Stimulated activated CD8-positive, alpha-beta memory T cell treated with anti-CD3 and anti-CD28 coated beads, Interleukin-15, amount 100 ng/mL, for 4 hours (primary cell): Measurements from ENCODE around the gene CLP1.

Source experiments
- DNase-seq, 2 donors: peaks; one replicate each; pipeline ENCODE4 v3.0.0-alpha.2; 2020; ENCODE audit warnings: low read depth in 2 of 2

CLP1 gene

GRCh38 chr11:57657194-57658022 lies at the start of gene CLP1:
CLP1 (plus strand) TSS chr11:57657762; CDS start chr11:57659477, 1,715 bp downstream.
- DNase-seq, result peak; percentile 97 to 99

DNA sequence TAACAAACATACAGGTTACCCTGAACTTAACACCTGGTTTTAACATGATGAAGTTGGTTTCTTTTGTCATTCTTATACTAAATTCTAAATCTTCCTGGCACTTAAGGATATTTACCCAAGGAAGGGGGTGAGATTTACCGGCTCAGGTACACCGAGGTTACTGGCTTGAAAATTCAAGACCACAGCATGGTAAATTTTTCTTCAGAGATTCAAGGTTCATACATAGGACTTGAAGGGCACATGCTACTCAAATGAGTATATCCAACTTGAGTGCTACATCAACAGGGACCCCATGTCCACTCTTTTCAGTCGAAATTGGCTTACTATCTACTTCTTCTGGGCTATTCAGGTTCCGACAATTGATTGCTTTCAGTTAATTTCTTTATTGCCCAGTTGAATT lies 47.4 kb upstream of the CLP1 start:
- DNase-seq, result no peak

DNA sequence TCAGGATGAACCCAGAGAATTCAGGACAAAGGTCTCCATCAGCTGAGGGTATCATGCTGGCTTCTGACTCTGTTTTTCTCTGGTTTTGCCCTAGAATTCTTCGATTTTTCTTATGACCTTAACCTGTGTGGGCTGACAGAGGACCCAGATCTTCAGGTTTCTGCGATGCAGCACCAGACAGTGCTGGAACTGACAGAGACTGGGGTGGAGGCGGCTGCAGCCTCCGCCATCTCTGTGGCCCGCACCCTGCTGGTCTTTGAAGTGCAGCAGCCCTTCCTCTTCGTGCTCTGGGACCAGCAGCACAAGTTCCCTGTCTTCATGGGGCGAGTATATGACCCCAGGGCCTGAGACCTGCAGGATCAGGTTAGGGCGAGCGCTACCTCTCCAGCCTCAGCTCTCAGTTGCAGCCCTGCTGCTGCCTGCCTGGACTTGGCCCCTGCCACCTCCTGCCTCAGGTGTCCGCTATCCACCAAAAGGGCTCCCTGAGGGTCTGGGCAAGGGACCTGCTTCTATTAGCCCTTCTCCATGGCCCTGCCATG lies 43.3 kb upstream of the CLP1 start:
- DNase-seq, result no peak

DNA sequence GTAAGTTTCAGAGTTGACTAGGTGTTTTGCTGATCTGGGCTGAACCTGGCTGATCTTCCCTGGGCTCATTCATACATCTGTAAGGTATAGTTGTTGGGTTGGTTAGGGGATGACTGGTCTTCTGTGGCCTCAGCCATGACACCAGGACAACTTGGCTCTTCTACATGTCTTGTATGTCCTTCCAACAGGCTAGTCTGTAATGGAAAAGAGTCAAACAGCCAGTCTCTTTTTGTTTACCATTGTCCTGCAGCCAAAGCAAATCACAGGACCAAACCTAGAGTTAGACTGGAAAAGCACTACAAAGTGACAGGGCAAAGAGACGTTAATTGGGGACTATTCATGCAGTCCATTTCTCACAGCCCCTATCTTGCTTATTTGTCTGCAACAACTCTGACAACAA lies 42.3 kb upstream of the CLP1 start:
- DNase-seq, result no peak

DNA sequence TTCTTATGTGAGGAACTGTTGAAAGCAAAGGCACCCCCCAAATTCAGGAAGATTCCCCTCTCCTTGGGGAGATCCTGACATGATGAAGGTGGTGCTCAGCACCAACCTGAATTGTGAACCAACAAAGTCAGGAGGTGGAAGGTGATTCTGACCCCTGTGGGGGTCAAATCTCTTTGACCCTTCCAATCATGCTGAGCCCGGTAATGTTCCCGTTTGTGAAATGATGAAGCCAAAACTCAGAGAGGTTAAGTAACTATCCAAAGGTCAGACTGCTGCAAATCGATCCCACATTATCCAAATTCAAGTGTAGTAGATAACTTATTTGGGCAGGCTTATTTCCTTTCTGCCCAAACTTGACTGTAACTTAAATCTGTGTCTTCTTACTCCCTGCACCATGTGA lies 41.0 kb upstream of the CLP1 start:
- no peak for DNase-seq

DNA sequence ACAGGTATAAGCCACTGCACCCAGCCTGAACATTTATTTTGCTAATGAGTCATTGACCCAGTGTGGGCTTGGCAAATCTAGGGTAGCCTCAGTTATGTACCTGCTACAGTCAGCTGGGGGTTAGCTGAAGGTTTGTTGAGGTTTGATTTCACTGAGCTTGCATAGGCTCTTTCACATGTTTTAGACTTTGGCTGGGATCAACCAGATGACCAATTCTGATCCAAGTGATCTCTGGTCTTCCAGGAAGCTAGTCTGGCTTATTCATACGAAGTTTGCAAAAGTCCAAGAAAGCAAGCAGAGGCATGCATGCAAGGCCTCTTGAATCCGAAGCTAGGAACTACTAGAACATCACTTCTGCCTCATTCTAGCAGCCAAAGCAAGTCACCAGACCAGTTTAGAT lies 39.1 kb upstream of the CLP1 start:
- DNase-seq, result no peak

- no peak for DNase-seq
These were observed 38.2 kb upstream of the CLP1 start for GRCh38 chr11:57619331-57619730.

GRCh38 chr11:57620467-57620866 lies 37.1 kb upstream of the CLP1 start:
- no peak for DNase-seq

GRCh38 chr11:57622263-57622662 lies 35.3 kb upstream of the CLP1 start:
- no peak for DNase-seq

DNA sequence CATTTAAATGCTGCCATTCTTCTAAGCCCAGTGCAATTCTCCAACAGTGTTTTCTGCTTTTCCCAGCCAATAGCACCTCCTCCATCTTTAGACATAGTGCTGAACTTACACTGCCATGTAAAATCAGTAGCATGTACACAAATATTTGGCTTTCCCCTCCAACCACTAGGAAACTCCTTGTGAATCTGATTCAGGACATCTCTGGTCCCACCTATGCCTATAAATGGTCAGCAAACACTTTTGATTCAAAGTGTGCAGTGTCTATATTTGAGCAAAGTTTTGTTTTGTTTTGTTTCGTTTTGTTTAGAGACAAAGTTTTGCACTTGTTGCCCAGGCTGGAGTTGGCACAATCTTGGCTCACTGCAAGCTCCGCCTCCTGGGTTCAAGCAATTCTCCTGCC lies 32.7 kb upstream of the CLP1 start:
- no peak for DNase-seq

DNA sequence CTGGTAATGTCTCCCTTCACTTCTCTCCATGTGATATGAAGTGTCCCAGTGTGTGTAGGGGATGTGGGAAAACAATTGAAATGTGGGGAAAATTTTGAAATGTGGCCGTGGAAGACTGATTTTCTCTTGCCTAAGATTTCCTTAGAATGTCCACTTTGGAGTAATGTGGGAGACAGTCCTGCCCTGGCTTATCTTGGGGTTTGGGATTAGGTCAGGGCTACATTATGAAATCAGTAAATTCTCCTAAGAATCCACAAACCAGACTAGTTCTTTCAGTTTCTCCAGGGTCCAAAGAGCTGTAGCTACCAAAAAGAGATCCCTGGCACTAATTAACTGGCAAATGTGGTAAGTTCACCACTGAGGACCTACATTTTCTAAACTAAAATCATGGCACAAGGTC lies 30.7 kb upstream of the CLP1 start:
- no peak for DNase-seq

GRCh38 chr11:57630171-57630570 lies 27.4 kb upstream of the CLP1 start:
- DNase-seq, result no peak

DNA sequence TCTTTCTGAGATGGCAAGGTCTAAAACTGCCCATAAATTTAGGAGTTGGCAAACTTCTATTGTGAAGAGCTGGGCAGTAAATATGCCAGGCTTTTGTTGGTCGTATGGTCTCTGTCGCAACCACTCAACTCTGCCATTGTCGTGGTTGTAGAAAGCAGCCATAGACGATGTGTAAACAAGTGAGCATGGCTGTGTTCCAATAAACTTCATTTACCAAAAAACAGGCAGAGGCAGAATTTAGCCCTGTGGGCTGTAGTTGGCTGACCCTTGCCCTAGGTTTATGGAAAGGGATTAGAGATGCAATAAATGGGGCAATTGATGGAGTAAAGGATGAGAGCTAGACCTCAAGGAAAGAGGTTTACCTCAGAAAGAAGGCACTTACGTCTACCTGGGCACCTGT lies 25.4 kb upstream of the CLP1 start:
- no peak for DNase-seq

- DNase-seq, result no peak
These were observed 24.0 kb upstream of the CLP1 start for GRCh38 chr11:57633394-57634070.

DNA sequence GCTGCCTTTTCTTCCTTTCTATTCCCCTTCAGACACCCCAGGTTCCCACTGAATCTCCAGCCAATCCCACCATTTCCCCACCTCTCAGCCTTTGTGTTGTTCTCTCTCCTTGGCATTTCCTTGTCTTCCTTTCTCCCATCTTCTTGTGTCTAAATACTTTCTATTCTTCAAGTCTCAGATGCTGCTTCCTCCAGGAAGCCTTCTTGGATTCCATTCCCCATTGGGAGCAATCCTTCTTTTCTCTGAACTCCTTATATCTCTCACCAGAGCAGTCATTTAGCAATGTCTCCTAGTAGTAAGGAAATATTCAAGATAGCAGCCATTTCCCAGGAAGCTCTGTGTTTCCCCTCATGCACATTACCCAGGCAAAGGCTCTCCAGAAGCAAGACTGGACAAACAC lies 23.3 kb upstream of the CLP1 start:
- DNase-seq, result no peak

GRCh38 chr11:57635246-57635645 lies 22.3 kb upstream of the CLP1 start:
- DNase-seq, result no peak

GRCh38 chr11:57637626-57638004 lies 19.9 kb upstream of the CLP1 start:
- DNase-seq, result no peak

DNA sequence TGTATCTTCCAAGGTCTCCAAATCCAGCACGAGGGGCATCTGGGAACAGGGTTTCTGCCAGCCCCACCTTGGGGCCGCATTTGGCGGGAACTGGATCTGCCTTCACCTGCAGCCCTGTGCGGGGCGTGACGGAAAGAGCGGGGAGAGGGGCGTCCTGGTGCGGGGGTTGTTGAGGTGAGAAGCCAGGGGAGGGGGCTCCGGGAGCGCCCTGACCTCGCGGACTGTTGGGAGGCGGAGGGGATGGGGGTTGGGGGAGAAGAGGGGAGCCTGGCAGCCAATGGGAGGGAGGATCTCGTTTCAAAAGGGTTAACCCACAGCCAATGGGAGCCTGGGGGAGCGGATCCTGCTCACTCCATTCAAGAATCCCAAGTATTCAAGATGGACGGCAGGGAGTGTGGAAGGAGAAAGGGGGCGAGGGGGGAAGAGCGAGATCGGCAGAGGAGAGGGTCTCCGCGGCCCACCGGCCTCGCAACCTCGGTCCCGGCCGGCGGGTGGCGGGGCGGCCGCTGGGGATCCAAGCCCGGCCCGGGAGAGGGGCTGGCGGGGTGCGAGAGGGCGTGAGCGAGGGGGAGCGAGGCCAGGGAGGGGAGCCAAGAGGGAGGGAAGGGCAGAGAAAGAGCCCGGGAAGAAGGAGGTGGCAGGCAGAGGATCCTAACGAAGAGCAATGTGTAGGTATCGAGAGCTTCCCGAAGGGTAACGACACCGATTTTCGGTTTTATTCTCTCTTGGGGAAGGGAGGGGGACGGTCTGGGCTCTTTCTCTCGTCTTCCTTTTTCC lies 19.4 kb upstream of the CLP1 start:
- DNase-seq, result no peak

GRCh38 chr11:57638811-57639320 lies 18.7 kb upstream of the CLP1 start:
- no peak for DNase-seq

DNA sequence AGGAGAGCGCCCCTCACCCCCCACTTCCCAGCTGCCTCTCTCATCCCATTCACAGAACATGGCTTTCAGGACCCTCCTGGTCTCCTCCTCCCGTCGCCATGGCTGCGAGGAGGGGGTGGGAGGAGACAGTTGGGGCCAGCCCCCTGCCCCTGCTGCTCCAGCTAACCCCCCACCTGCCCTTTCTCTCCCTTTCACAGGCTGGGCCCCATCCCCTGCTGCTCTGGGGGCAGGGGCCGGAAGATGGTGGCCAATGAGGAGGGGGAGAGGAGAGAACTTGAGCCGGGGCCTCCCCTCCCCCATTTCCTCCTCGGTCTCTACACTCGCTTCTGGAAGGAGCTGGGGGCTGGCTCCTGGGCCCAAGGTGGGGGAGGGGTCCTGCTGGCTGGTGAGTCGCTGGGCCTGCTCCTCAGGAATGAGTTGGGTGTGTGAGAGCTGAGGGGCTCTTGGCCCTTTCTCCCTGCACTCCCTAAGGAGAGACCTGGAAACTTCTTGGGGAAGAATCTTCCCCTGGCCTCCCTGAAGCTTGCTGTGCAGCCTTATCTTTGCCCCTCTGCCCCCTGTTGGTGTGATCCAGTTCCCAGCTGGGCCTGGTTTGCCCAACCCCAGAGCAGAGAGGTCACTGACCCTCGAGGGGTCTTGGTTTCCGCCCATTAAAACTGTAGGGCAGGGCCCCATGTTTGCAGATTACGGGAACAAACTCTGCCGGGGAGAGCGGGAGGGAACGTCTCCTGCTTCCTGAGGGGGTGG lies 18.1 kb upstream of the CLP1 start:
- no peak for DNase-seq

- DNase-seq, result no peak
These were observed 17.3 kb upstream of the CLP1 start for GRCh38 chr11:57640068-57640800.
